K562 (cell line): ENCODE measurements around the gene CNBD2. TPM values are rescaled to one million over a fixed set of nuclear protein-coding genes. Genes with fewer than 3 reads are reported as not detected.

ENCODE experiments used
- BRF1 ChIP-seq: IDR thresholded peaks from 3 replicates; pipeline ENCODE4 v1.6.1; 2011; ENCODE audit warnings: borderline replicate concordance, mild to moderate bottlenecking; ENCODE audit not compliant: insufficient read length; ENCODE audit errors: extremely low read depth
- CBX2 ChIP-seq: fragments of 200-600 bp; sonication (generic); IDR thresholded peaks from one replicate; pipeline ENCODE4 v1.6.1; 2012; ENCODE audit warnings: mild to moderate bottlenecking, low read length, inconsistent platforms; ENCODE audit not compliant: insufficient read depth, poor library complexity, severe bottlenecking
- GTF2E2 ChIP-seq: fragments of 200-800 bp; sonication (Bioruptor generic); IDR thresholded peaks from 2 replicates; pipeline ENCODE4 v1.6.1; 2016; ENCODE audit warnings: missing genetic modification characterization, missing compliant biosample characterization
- KDM4B ChIP-seq, 2 experiments: fragments of 450-650 bp in 1 of 2; sonication (generic) in 1 of 2; IDR thresholded peaks; 2 replicates each; pipeline ENCODE4 v1.6.1; 2016 to 2017; ENCODE audit warnings: borderline replicate concordance in 2 of 2, antibody characterized with exemption in 1 of 2, low read depth in 1 of 2, mild to moderate bottlenecking in 1 of 2
- KLF16 ChIP-seq: IDR thresholded peaks from 2 replicates; pipeline ENCODE4 v1.6.1; 2016; ENCODE audit warnings: antibody characterized with exemption
- MAFF ChIP-seq: IDR thresholded peaks from 2 replicates; pipeline ENCODE4 v1.6.1; 2012; ENCODE audit warnings: low read length, improper control_type of control experiment
- MAX ChIP-seq: sonication (generic); formaldehyde crosslinking; IDR thresholded peaks from 2 replicates; pipeline ENCODE4 v1.9.0; 2022; ENCODE audit warnings: mild to moderate bottlenecking, missing genetic modification reagents
- MAZ ChIP-seq, 2 experiments: fragments of 450-650 bp in 1 of 2; sonication (generic) in 1 of 2; formaldehyde crosslinking; IDR thresholded peaks in 1 of 2; conservative IDR thresholded peaks in 1 of 2; 2 replicates each; pipeline versions ENCODE4 v1.4.0 to v1.5.0; 2020; ENCODE audit warnings: mild to moderate bottlenecking in 1 of 2, missing genetic modification reagents in 1 of 2
- MCM5 ChIP-seq: fragments of 450-650 bp; IDR thresholded peaks from 2 replicates; pipeline ENCODE4 v1.6.1; 2016; ENCODE audit warnings: low read depth
- REST ChIP-seq, 2 experiments: fragments of 450-650 bp; formaldehyde crosslinking in 1 of 2; IDR thresholded peaks; 2 replicates each; pipeline versions ENCODE4 v1.4.0 to v1.6.1; 2014 to 2020; ENCODE audit warnings: mild to moderate bottlenecking in 2 of 2, borderline replicate concordance in 1 of 2, low read depth in 1 of 2
- SMAD1 ChIP-seq: fragments of 150-350 bp; IDR thresholded peaks from 2 replicates; pipeline ENCODE4 v1.6.1; 2014; ENCODE audit warnings: low read length, low read depth; ENCODE audit not compliant: partially characterized antibody
- STAG1 ChIP-seq: sonication (generic); formaldehyde crosslinking; IDR thresholded peaks from 2 replicates; pipeline ENCODE4 v1.5.0; 2020; ENCODE audit warnings: missing genetic modification reagents, borderline replicate concordance
- TFAP4 ChIP-seq: sonication (generic); formaldehyde crosslinking; IDR thresholded peaks from 2 replicates; pipeline ENCODE4 v1.8.0; 2022; ENCODE audit warnings: missing genetic modification reagents, mild to moderate bottlenecking, moderate library complexity, borderline replicate concordance
- ZC3H11A ChIP-seq: IDR thresholded peaks from 2 replicates; pipeline ENCODE4 v1.6.1; 2012; ENCODE audit warnings: low read depth, low read length, improper control_type of control experiment
- ZFP30 ChIP-seq: fragments of 250-450 bp; sonication (Bioruptor Pico); IDR thresholded peaks from 2 replicates; pipeline ENCODE4 v1.8.0; 2022; ENCODE audit warnings: moderate library complexity, mild to moderate bottlenecking, inconsistent platforms, borderline replicate concordance
- ZFP36 ChIP-seq: fragments of 150-350 bp; IDR thresholded peaks from 2 replicates; pipeline ENCODE4 v1.6.1; 2018; ENCODE audit warnings: low read length, low read depth; ENCODE audit not compliant: partially characterized antibody
- ZNF165 ChIP-seq: fragments of 250-450 bp; sonication (Bioruptor Pico); IDR thresholded peaks from 2 replicates; pipeline ENCODE4 v1.4.0; 2020; ENCODE audit warnings: borderline replicate concordance
- ZNF217 ChIP-seq: sonication (generic); formaldehyde crosslinking; IDR thresholded peaks from 2 replicates; pipeline ENCODE4 v1.8.0; 2022; ENCODE audit warnings: mild to moderate bottlenecking, missing genetic modification reagents
- ZNF316 ChIP-seq: fragments of 450-650 bp; IDR thresholded peaks from 2 replicates; pipeline ENCODE4 v1.6.1; 2016
- polyA plus RNA-seq, 8 experiments: library from polyadenylated mRNA; depleted of rRNA in 4 of 8; stranded (reverse) in 5 of 8; unstranded in 3 of 8; fragments of >200 nt; fragmentation: Nextera tagmentation in 2 of 8; fragmentation: Illumina TruSeq in 1 of 8; extraction: Ambion mirVana in 2 of 8; extraction: Trizol in 1 of 8; gene quantifications; 2 replicates each; pipeline versions ENCODE4 v1.2.1 to v1.2.3, GENCODE V29; 2011 to 2014; ENCODE audit warnings: inconsistent platforms in 1 of 8, missing spikeins in 1 of 8
- total RNA-seq, 7 experiments: library from RNA; depleted of rRNA in 6 of 7; stranded (reverse); fragments of >200 nt in 6 of 7; fragmentation: Illumina TruSeq in 2 of 7; extraction: Trizol in 2 of 7; gene quantifications; 2 replicates each; pipeline versions ENCODE4 v1.2.1 to v1.2.3, GENCODE V29; 2011 to 2021; ENCODE audit warnings: low replicate concordance in 1 of 7

CNBD2 gene
- total and polyA plus RNA-seq, 9 of the 15 experiments (the other 6 are each of a cell fraction or from before 2014, with no cell fraction given) = 3.2 to 17.5 (median 5.3) TPM

GRCh38 chr20:35992713-35993335 is 24.4 kb downstream of the CNBD2 start (continued):
- TF ChIP-seq SMAD1 = no peak
- no peak for TF ChIP-seq BRF1
- no peak for TF ChIP-seq ZNF217
- no peak for TF ChIP-seq ZC3H11A
- no peak for TF ChIP-seq KDM4B (IDR thresholded peaks at IDR 0.05; ENCODE audit: borderline replicate concordance in 2 of 2, low read depth in 1 of 2)
- peak; percentile 48 for TF ChIP-seq ZNF316
- no peak for TF ChIP-seq MCM5
- peak; percentile 71; the same call in 1 of the 2 replicates for TF ChIP-seq REST (IDR thresholded peaks at IDR 0.05; ENCODE audit: borderline replicate concordance)
- TF ChIP-seq REST (CRISPR knock-in tag; IDR thresholded peaks at IDR 0.05; ENCODE audit: low read depth) = no peak
- peak; percentile 59; the same call in 1 of the 2 replicates for TF ChIP-seq TFAP4 (CRISPR knock-in tag)
- TF ChIP-seq MAX (CRISPR knock-in tag) = no peak
- peak; percentile 67; the same call in 1 of the 2 replicates for TF ChIP-seq STAG1 (CRISPR knock-in tag)
- TF ChIP-seq GTF2E2 = no peak
- TF ChIP-seq MAFF = 0 out of 2 replicates have a peak, but pooled peaks have one; percentile 20
- TF ChIP-seq ZFP36 = no peak
- no peak for TF ChIP-seq ZNF165
- no peak for TF ChIP-seq ZFP30 (CRISPR knock-in tag)
- no peak for TF ChIP-seq CBX2
- 0 out of 2 replicates have a peak, but pooled peaks have one; percentile 30 for TF ChIP-seq KLF16
- TF ChIP-seq MAZ (CRISPR knock-in tag; conservative IDR thresholded peaks at IDR 0.05 in 1 of 2, IDR thresholded peaks at IDR 0.05 in 1 of 2) = peak in 1 of 2 experiments; percentile 40; a peak in 1 of 4 replicates
